GM19099 (cell line): Measurements from ENCODE around the gene MAP7D1.

Experiments used
- POLR2A ChIP-seq: IDR thresholded peaks from 3 replicates; pipeline ENCODE4 v1.6.1; 2011; ENCODE audit warnings: low read depth; ENCODE audit not compliant: insufficient read length; ENCODE audit errors: extremely low read depth

The MAP7D1 gene

GRCh38 chr1:36155408-36156328 lies at the start of gene MAP7D1:
Gene MAP7D1 (plus strand): TSS chr1:36156160. CDS start chr1:36156418, 258 bp downstream.
- peak; percentile 88 for TF ChIP-seq POLR2A

- no peak for TF ChIP-seq POLR2A
These were observed 49.7 kb upstream of the MAP7D1 start for GRCh38 chr1:36106269-36106668.

- TF ChIP-seq POLR2A, result no peak
These were observed 48.6 kb upstream of the MAP7D1 start for GRCh38 chr1:36107394-36107793.

- TF ChIP-seq POLR2A, result no peak
These were observed 47.6 kb upstream of the MAP7D1 start for GRCh38 chr1:36108314-36108713.

- TF ChIP-seq POLR2A, result no peak
These were observed 46.8 kb upstream of the MAP7D1 start for GRCh38 chr1:36109041-36109679.

GRCh38 chr1:36111151-36111550 lies 44.8 kb upstream of the MAP7D1 start:
- no peak for TF ChIP-seq POLR2A

GRCh38 chr1:36112823-36113222 lies 43.1 kb upstream of the MAP7D1 start:
- TF ChIP-seq POLR2A, result no peak

GRCh38 chr1:36114371-36114770 lies 41.6 kb upstream of the MAP7D1 start:
- TF ChIP-seq POLR2A, result no peak

- TF ChIP-seq POLR2A, result no peak
These were observed 40.7 kb upstream of the MAP7D1 start for GRCh38 chr1:36115200-36115669.

- TF ChIP-seq POLR2A, result no peak
These were observed 40.0 kb upstream of the MAP7D1 start for GRCh38 chr1:36115931-36116330.

GRCh38 chr1:36116901-36117300 lies 39.1 kb upstream of the MAP7D1 start:
- TF ChIP-seq POLR2A, result no peak

- no peak for TF ChIP-seq POLR2A
These were observed 37.3 kb upstream of the MAP7D1 start for GRCh38 chr1:36118447-36119204.

- TF ChIP-seq POLR2A, result no peak
These were observed 36.5 kb upstream of the MAP7D1 start for GRCh38 chr1:36119456-36119855.

- no peak for TF ChIP-seq POLR2A
These were observed 33.6 kb upstream of the MAP7D1 start for GRCh38 chr1:36122062-36123030.
